Stimulated activated CD4-positive, alpha-beta T cell treated with anti-CD3 and anti-CD28 coated beads, Interleukin-1b, Interleukin-23, amount 100 ng/mL, for 1 hour (primary cell): Measurements from ENCODE around the gene SETD3.
"Not testable (repeated sequence)": the region's sequence is repeated elsewhere in the genome, so short reads cannot be mapped to it uniquely, and the experiment has no call there.

ENCODE experiments used
- DNase-seq, 2 donors: peaks; one replicate each; pipeline ENCODE4 v3.0.0-alpha.2; 2020; ENCODE audit warnings: low read depth in 2 of 2

The SETD3 gene

GRCh38 chr14:99360774-99361595 is 119.7 kb downstream of the SETD3 start:
- no peak for DNase-seq

- DNase-seq: no peak
These were observed 120.8 kb downstream of the SETD3 start for GRCh38 chr14:99359906-99360305.

- DNase-seq: no peak
These were observed 122.7 kb downstream of the SETD3 start for GRCh38 chr14:99357916-99358390.

- no peak for DNase-seq
These were observed 123.3 kb downstream of the SETD3 start for GRCh38 chr14:99357151-99357915.

GRCh38 chr14:99356031-99356608 is 124.5 kb downstream of the SETD3 start:
- no peak for DNase-seq

GRCh38 chr14:99354166-99354875 is 126.3 kb downstream of the SETD3 start:
- no peak for DNase-seq

GRCh38 chr14:99352688-99353280 is 127.9 kb downstream of the SETD3 start:
- no peak for DNase-seq

GRCh38 chr14:99351166-99352007 is 129.3 kb downstream of the SETD3 start:
- DNase-seq: no peak

- no peak for DNase-seq
These were observed 129.9 kb downstream of the SETD3 start for GRCh38 chr14:99350751-99351150.

- DNase-seq: no peak
These were observed 130.8 kb downstream of the SETD3 start for GRCh38 chr14:99349721-99350495.

- DNase-seq: no peak
These were observed 131.6 kb downstream of the SETD3 start for GRCh38 chr14:99348816-99349614.

- not testable (repeated sequence) for DNase-seq
These were observed 132.4 kb downstream of the SETD3 start for GRCh38 chr14:99348231-99348630.
